ENCODE data around the gene KIAA1217. TPM values are rescaled to one million over a fixed set of nuclear protein-coding genes. Genes with fewer than 3 reads are reported as not detected.
"Not testable (repeated sequence)": the region's sequence is repeated elsewhere in the genome, so short reads cannot be mapped to it uniquely, and the experiment has no call there.

The KIAA1217 gene
- total RNA-seq, 3 donors from 2014 or later (not counting 1 experiment from before 2014, with no cell fraction given), result not detected

DNA sequence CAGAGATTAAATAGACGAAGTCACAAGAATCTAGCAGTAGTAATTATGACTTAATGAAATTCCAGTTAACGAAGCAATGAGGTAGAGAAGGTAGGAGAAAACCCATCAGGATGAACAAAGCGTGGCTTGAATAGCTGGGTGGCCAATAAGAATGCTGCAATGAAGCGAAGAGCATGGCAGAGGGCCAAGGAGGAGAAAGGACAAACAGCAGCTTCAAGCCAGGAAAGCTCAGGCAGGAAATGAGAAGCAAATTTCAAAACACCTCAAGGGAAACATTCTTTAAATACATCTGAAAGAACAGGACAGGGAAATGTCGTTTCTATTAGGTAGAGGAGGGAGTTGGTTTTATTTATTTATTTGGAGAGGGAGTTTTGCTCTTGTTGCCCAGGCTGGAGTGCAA lies 122.5 kb downstream of the KIAA1217 start:
- Mint-ChIP-seq H3K4me1 (no peaks in the 10 kb centered on the region), H3K27ac (no peak overlapping the region), H3K36me3 (no peaks in the 10 kb centered on the region), H3K4me3 (no peak overlapping the region), H3K9me3 (peaks cover 0 to 5% of the 10 kb centered on the region in 2 donors), H3K27me3 (ENCODE audit: low read depth in 2 of 2) (no peaks in the 10 kb centered on the region)
- intact Hi-C loops (cut with micrococcal nuclease), result no loop called here
- Histone ChIP-seq H3K4me1 (ENCODE audit: control insufficient read depth, insufficient read depth, low read length) (no peaks in the 10 kb centered on the region), H3K9me3 (ENCODE audit: control insufficient read depth, insufficient read depth, low read length) (peaks cover 6% of the 10 kb centered on the region), H3K4me3 (ENCODE audit: low read length) (no peak overlapping the region), H3K27ac (ENCODE audit: low read length) (no peak overlapping the region), H3K36me3 (ENCODE audit: control insufficient read depth, insufficient read depth, low read length) (no peaks in the 10 kb centered on the region), H3K27me3 (ENCODE audit: control insufficient read depth, insufficient read depth, low read length) (no peaks in the 10 kb centered on the region)
- ATAC-seq (no peak), DNase-seq (no peak)
- WGBS (ENCODE audit: insufficient coverage), result 70% methylated on average over 4 of the region's 5 CpGs
- TF ChIP-seq, protein P1, sequence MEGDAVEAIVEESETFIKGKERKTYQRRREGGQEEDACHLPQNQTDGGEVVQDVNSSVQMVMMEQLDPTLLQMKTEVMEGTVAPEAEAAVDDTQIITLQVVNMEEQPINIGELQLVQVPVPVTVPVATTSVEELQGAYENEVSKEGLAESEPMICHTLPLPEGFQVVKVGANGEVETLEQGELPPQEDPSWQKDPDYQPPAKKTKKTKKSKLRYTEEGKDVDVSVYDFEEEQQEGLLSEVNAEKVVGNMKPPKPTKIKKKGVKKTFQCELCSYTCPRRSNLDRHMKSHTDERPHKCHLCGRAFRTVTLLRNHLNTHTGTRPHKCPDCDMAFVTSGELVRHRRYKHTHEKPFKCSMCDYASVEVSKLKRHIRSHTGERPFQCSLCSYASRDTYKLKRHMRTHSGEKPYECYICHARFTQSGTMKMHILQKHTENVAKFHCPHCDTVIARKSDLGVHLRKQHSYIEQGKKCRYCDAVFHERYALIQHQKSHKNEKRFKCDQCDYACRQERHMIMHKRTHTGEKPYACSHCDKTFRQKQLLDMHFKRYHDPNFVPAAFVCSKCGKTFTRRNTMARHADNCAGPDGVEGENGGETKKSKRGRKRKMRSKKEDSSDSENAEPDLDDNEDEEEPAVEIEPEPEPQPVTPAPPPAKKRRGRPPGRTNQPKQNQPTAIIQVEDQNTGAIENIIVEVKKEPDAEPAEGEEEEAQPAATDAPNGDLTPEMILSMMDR (IDR thresholded peaks at IDR 0.05), result no peak

DNA sequence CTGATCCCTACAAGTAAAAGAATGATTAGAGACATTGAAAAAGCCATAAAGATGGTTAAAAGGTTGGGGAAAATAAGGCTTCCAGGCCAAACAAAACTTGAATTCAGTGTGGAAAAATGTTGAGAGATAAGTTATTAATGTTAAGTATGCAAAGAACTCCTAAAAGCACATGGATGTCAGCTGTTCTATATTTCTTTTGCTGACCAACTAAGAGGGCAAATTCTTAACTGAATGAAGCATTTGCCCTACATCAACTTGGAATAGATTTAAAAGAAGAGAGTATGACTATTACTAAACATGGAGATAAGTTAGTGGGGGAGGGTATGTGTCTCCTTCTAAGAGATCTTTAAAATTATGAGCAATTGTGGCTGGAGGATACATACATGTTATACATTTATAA lies 124.8 kb downstream of the KIAA1217 start:
- Mint-ChIP-seq H3K27me3 (ENCODE audit: low read depth in 2 of 2) (no peaks in the 10 kb centered on the region), H3K4me1 (no peaks in the 10 kb centered on the region), H3K36me3 (no peaks in the 10 kb centered on the region), H3K4me3 (no peak overlapping the region), H3K9me3 (peaks cover 0 to 3% of the 10 kb centered on the region in 2 donors), H3K27ac (no peak overlapping the region)
- intact Hi-C loops (cut with micrococcal nuclease), result no loop called here
- no peak for ATAC-seq
- TF ChIP-seq, protein P1 (IDR thresholded peaks at IDR 0.05), result no peak
- DNase-seq, result no peak
- Histone ChIP-seq H3K27ac (ENCODE audit: low read length) (no peak overlapping the region), H3K4me3 (ENCODE audit: low read length) (no peak overlapping the region), H3K27me3 (ENCODE audit: control insufficient read depth, insufficient read depth, low read length) (no peaks in the 10 kb centered on the region), H3K4me1 (ENCODE audit: control insufficient read depth, insufficient read depth, low read length) (no peaks in the 10 kb centered on the region), H3K9me3 (ENCODE audit: control insufficient read depth, insufficient read depth, low read length) (no peaks in the 10 kb centered on the region), H3K36me3 (ENCODE audit: control insufficient read depth, insufficient read depth, low read length) (no peaks in the 10 kb centered on the region)

DNA sequence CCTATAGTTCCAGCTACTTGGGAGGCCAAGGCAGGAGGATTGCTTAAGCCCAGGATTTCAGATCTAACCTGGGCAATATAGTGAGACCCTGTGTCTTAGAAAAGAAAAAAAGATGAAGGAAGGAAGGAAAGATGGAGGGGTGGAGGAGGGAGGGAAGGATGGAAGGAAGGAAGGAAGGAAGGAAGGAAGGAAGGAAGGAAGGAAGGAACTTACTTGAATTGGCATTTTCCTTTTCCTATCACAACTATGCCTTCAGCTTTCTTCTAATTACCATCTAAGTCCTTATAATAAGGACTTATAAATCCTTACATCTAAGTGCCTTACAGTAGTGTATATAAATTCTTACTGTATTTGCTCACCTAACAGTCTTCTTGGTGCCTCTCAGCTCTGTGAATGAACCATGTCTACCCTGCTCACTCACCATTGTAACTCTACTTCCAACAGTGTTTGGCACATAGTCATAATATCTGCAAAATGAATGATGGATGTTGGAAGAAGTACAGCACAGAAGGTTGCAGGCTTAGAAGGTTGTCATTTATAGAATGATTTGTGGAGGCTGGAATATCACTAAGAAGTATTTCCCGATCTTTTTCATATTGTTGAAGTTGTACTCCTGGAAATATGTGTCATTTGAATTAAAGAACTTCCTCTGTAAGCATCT lies 125.5 kb downstream of the KIAA1217 start:
- Mint-ChIP-seq H3K4me1 (no peaks in the 10 kb centered on the region), H3K27ac (no peak overlapping the region), H3K36me3 (no peaks in the 10 kb centered on the region), H3K9me3 (peaks cover 0 to 5% of the 10 kb centered on the region in 2 donors), H3K4me3 (no peak overlapping the region), H3K27me3 (ENCODE audit: low read depth in 2 of 2) (no peaks in the 10 kb centered on the region)
- H3K36me3 ChIP-seq (ENCODE audit: control insufficient read depth, insufficient read depth, low read length), result no peaks in the 10 kb centered on the region
- H3K4me3 ChIP-seq (ENCODE audit: low read length), result no peak overlapping the region
- H3K9me3 ChIP-seq (ENCODE audit: control insufficient read depth, insufficient read depth, low read length), result no peaks in the 10 kb centered on the region
- H3K27ac ChIP-seq (ENCODE audit: low read length), result no peak overlapping the region
- H3K27me3 ChIP-seq (ENCODE audit: control insufficient read depth, insufficient read depth, low read length), result no peaks in the 10 kb centered on the region
- no CpG with 5 or more reads among the region's 1 CpG for WGBS (ENCODE audit: insufficient coverage)
- intact Hi-C loops (cut with micrococcal nuclease), result no loop called here
- no peaks in the 10 kb centered on the region for H3K4me1 ChIP-seq (ENCODE audit: control insufficient read depth, insufficient read depth, low read length)
- DNase-seq (no peak), ATAC-seq (no peak)
- TF ChIP-seq, protein P1 (IDR thresholded peaks at IDR 0.05), result no peak

DNA sequence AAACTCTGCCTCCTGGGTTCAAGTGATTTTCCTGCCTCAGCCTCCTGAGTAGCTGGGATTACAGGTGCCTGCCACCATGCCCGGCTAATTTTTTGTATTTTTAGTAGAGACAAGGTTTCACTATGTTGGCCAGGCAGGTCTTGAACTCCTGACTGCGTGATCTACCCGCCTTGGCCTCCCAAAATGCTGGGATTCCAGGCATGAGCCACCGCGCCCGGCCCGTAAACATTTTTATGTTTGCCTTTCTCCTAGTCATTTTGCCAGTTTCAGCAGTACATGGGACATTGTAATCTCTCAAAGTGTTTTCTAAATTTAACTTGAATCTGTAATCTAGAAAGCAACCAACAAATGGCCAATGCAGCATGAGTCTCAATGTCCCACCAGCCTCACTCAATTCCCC lies 128.8 kb downstream of the KIAA1217 start:
- H3K4me1 ChIP-seq (ENCODE audit: control insufficient read depth, insufficient read depth, low read length); intact Hi-C loops (cut with micrococcal nuclease); ATAC-seq; DNase-seq; H3K36me3 Mint-ChIP-seq; H3K27ac ChIP-seq (ENCODE audit: low read length); H3K27me3 Mint-ChIP-seq (ENCODE audit: low read depth in 2 of 2); H3K4me3 ChIP-seq (ENCODE audit: low read length); H3K9me3 ChIP-seq (ENCODE audit: control insufficient read depth, insufficient read depth, low read length); H3K4me3 Mint-ChIP-seq; H3K36me3 ChIP-seq (ENCODE audit: control insufficient read depth, insufficient read depth, low read length); H3K27ac Mint-ChIP-seq; H3K27me3 ChIP-seq (ENCODE audit: control insufficient read depth, insufficient read depth, low read length); H3K4me1 Mint-ChIP-seq; H3K9me3 Mint-ChIP-seq: not testable (repeated sequence)
- 90% methylated on average over 7 of the region's 7 CpGs for WGBS (ENCODE audit: insufficient coverage)
